ENCODE measurements around the gene RTN3. TPM values are rescaled to one million over a fixed set of nuclear protein-coding genes. Genes with fewer than 3 reads are reported as not detected.

The RTN3 gene
- polyA plus RNA-seq, 3 donors: 156 to 180 (median 173) TPM

- peak in 4 of 11 donors; percentile 6 to 33 (median 18) for DNase-seq (ENCODE audit: extremely low read depth in 1 of 11, low read depth in 9 of 11, low spot score in 4 of 11)
Measured at GRCh38 chr11:63710476-63711217, 29.3 kb downstream of the RTN3 start.

GRCh38 chr11:63711838-63712237, 30.5 kb downstream of the RTN3 start:
- no peak for DNase-seq (ENCODE audit: extremely low read depth in 1 of 11, low read depth in 9 of 11, low spot score in 4 of 11)

- no peak for DNase-seq (ENCODE audit: extremely low read depth in 1 of 11, low read depth in 9 of 11, low spot score in 4 of 11)
Measured at GRCh38 chr11:63713766-63714165, 32.5 kb downstream of the RTN3 start.

GRCh38 chr11:63716046-63716445, 34.7 kb downstream of the RTN3 start:
- DNase-seq (ENCODE audit: extremely low read depth in 1 of 11, low read depth in 9 of 11, low spot score in 4 of 11): no peak

- DNase-seq (ENCODE audit: extremely low read depth in 1 of 11, low read depth in 9 of 11, low spot score in 4 of 11): no peak
Measured at GRCh38 chr11:63719001-63719400, 37.7 kb downstream of the RTN3 start.

DNA sequence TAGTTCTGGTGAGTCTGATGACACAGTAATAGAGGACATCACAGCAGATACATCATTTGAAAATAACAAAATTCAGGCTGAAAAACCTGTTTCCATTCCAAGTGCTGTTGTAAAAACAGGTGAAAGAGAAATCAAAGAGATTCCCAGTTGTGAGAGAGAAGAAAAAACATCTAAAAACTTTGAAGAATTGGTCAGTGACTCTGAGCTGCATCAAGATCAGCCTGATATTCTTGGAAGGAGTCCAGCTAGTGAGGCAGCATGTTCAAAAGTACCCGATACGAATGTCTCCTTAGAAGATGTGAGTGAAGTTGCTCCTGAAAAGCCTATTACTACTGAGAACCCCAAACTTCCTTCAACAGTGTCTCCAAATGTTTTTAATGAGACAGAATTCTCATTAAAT, 38.7 kb downstream of the RTN3 start:
- DNase-seq (ENCODE audit: extremely low read depth in 1 of 11, low read depth in 9 of 11, low spot score in 4 of 11): no peak

DNA sequence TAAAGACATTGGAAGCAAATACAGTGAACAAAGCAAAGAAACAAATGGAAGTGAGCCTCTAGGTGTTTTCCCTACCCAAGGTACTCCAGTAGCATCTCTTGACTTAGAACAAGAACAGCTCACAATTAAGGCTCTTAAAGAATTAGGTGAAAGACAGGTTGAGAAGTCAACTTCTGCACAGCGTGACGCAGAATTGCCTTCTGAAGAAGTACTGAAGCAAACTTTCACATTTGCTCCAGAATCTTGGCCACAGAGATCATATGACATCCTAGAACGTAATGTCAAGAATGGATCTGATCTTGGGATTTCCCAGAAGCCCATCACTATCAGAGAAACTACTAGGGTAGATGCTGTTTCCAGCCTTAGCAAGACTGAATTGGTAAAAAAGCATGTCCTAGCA, 39.3 kb downstream of the RTN3 start:
- DNase-seq (ENCODE audit: extremely low read depth in 1 of 11, low read depth in 9 of 11, low spot score in 4 of 11): no peak

- no peak for DNase-seq (ENCODE audit: extremely low read depth in 1 of 11, low read depth in 9 of 11, low spot score in 4 of 11)
Measured at GRCh38 chr11:63729326-63729725, 48.0 kb downstream of the RTN3 start.

- no peak for DNase-seq (ENCODE audit: extremely low read depth in 1 of 11, low read depth in 9 of 11, low spot score in 4 of 11)
Measured at GRCh38 chr11:63736864-63737263, 55.6 kb downstream of the RTN3 start.

- no peak for DNase-seq (ENCODE audit: extremely low read depth in 1 of 11, low read depth in 9 of 11, low spot score in 4 of 11)
Measured at GRCh38 chr11:63737718-63738117, 56.4 kb downstream of the RTN3 start.

- peak in 8 of 11 donors; percentile 29 to 68 (median 48) for DNase-seq (ENCODE audit: extremely low read depth in 1 of 11, low read depth in 9 of 11, low spot score in 4 of 11)
Measured at GRCh38 chr11:63738720-63739360, 57.5 kb downstream of the RTN3 start.

DNA sequence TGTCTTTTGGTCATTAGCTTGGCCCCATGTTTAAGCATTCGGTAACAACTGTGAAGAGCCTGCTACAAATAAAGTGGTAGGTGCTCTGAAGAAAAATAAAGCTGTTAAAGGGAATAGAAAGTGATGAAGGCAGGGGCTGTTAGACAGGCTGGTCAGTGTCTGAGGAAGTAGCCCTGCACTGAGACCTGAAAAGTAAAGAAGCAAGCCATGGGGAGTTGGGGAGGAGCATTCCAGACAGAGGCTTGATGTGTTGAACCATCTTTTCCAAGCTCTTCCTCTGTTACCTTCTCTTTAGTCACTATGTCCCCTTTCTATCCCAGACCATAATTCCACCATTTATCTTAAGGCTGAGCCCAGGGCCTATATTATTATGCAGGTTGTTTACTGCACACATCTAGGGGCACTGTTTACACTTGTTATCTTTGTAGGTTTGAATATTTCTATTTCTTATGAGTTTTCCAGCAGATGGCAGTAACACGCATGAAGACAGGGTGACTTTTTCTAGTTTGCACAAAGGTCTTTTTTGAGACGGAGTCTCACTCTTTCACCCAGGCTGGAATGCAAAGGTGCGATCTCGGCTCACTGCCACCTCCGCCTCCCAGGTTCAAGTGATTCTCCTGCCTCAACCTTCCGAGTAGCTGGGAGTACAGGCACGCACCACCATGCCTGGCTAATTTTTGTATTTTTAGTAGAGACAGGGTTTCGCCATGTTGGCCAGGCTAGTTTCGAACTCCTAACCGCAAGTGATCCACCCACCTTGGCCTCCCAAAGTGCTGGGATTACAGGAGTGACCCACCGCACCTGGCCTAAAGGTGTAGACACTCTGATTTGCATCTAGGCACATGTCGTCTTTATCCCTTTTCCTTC, 64.2 kb downstream of the RTN3 start:
- no peak for DNase-seq (ENCODE audit: extremely low read depth in 1 of 11, low read depth in 9 of 11, low spot score in 4 of 11)

- no peak for DNase-seq (ENCODE audit: extremely low read depth in 1 of 11, low read depth in 9 of 11, low spot score in 4 of 11)
Measured at GRCh38 chr11:63747011-63747410, 65.7 kb downstream of the RTN3 start.

GRCh38 chr11:63749624-63750023, 68.3 kb downstream of the RTN3 start:
- DNase-seq (ENCODE audit: extremely low read depth in 1 of 11, low read depth in 9 of 11, low spot score in 4 of 11): no peak

DNA sequence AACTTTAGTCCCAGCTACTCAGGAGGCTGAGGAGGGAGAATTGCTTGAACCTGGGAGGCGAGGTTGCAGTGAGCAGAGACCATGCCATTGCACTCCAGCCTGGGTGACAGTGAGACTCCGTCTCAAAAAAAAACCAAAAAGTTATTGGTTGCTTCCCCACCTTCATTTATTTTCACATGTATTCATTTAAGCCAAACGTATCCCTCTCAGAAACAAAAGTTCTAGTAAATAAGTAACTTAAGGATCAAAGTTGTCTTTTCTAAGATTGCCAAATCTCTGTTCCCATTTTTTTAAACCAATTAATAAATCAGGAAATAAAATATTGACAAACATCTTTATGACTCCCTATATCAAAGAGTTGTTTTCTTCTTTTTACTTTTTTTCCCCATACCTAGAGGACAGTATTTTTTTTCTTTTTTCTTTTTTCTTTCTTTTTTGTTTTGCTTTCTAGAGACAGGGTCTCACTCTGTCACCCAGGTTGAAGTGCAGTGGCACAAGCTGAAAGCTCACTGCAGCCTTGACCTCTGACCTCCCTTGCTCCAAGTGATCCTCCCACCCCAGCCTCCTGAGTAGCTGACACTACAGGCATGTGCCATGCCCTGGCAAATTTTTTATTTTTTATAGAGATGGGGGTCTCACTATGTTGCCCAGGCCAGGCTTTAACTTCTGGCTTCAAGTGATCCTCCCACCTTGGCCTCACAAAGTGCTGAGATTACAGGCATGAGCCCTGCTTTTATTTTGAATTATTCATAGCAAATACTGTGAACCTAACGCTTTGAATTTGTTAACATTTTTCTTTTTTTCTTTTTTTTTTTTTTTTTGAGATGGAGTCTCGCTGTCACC, 75.8 kb downstream of the RTN3 start:
- DNase-seq (ENCODE audit: extremely low read depth in 1 of 11, low read depth in 9 of 11, low spot score in 4 of 11): no peak

DNA sequence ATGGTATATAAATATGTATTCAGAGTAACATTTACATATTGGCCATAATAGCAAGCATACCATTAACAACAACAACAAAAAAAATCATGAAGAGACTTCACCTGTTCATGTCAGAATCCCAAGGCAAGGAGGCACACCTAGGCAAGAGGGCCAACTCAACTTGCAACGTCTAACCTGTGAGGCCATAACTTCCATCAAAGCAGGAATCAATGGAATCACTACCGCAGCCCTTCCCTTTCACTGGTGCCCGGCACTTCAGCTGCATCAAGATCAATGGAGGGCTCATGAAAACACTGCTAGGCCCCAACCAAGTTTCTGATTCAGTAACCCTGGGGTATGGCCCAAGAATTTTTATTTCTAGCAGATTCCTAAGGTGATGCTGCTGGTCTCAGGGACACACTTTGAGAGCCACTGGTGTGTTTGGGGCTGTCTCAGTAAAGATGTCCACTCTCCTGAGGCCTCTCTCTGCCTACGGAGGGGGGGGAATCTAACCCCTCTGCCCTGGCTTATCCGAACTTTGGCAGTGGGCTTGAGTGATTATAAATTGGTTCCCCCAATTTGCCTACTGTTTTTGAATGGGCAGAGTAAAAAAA, 79.3 kb downstream of the RTN3 start:
- no peak for DNase-seq (ENCODE audit: extremely low read depth in 1 of 11, low read depth in 9 of 11, low spot score in 4 of 11)

- no peak for DNase-seq (ENCODE audit: extremely low read depth in 1 of 11, low read depth in 9 of 11, low spot score in 4 of 11)
Measured at GRCh38 chr11:63761188-63761587, 79.9 kb downstream of the RTN3 start.

DNA sequence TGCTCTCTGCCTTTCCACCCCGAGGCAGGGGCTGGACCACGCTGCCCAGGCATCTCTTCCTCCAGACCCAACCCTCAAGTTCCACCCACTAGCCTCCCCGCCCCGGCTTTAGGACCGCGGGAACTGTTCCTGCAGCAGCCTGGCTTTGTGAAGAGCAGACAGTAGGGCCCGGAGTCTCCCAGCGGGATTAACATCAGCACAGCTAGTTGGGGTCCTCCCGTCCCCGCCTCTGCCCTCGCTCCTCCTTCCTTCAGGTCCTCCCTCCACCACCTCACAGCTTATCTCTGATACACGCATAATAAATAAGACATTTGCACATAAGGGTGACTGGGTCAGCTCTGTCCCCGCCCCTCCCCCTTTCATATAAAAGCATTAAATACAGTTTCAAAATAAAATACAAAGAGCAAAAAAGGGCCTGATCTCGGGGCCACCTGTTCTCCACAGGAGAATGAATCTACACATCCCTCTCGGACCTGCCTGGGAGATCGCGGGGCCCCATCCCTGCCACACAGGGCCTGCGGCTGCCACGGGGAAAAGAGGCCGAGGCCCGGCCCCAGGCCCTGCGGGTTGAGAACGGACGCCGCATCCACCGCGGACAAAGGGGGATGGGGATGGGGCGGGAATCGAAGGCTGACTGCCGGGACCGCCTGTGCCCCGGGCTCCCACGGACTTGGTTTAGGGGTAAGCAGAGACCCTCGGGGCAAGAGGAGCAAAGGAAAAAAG, 80.8 kb downstream of the RTN3 start:
- no peak for DNase-seq (ENCODE audit: extremely low read depth in 1 of 11, low read depth in 9 of 11, low spot score in 4 of 11)
